Measurements from ENCODE around the gene ZNF687.

Gene ZNF687

DNA sequence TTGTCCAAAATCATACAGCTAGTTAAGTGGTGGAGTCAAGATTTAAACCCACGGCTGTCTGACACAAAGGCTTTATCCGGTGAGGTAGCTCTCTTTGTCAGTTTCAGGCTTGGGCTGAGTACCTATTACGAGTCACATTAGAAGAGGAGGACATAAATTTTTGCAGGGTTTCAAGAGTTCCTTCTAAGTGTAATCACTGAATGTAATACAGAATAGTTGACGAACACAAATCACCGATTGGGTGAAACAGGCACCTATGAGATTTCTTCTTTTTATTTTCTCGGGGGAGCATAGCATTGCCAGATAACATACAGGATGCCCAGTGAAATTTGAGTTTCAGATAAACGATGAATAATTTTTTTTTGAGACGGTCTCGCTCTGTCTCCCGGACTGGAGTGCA, 26.7 kb upstream of the ZNF687 start:
- ChIA-PET CTCF (interaction anchor here (1.1 to 5.1 kb wide), 8 partner anchors 14 to 101 kb away, joined by 3 to 69 read pairs (median 4); no protein-coding TSS in a partner anchor), POLR2A (interaction anchor here (0.5 kb wide), 1 partner anchor 11 kb away, joined by 6 read pairs; no protein-coding TSS in a partner anchor)
- DNase-seq (ENCODE audit: low read depth, low spot score), result no peak
- H3K4me3 ChIP-seq (ENCODE audit: low read depth, low read length), result peak overlapping the region; percentile 80
- TF ChIP-seq, protein P1, sequence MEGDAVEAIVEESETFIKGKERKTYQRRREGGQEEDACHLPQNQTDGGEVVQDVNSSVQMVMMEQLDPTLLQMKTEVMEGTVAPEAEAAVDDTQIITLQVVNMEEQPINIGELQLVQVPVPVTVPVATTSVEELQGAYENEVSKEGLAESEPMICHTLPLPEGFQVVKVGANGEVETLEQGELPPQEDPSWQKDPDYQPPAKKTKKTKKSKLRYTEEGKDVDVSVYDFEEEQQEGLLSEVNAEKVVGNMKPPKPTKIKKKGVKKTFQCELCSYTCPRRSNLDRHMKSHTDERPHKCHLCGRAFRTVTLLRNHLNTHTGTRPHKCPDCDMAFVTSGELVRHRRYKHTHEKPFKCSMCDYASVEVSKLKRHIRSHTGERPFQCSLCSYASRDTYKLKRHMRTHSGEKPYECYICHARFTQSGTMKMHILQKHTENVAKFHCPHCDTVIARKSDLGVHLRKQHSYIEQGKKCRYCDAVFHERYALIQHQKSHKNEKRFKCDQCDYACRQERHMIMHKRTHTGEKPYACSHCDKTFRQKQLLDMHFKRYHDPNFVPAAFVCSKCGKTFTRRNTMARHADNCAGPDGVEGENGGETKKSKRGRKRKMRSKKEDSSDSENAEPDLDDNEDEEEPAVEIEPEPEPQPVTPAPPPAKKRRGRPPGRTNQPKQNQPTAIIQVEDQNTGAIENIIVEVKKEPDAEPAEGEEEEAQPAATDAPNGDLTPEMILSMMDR (IDR thresholded peaks at IDR 0.05; ENCODE audit: insufficient read depth, low read length, missing control alignments), result no peak

DNA sequence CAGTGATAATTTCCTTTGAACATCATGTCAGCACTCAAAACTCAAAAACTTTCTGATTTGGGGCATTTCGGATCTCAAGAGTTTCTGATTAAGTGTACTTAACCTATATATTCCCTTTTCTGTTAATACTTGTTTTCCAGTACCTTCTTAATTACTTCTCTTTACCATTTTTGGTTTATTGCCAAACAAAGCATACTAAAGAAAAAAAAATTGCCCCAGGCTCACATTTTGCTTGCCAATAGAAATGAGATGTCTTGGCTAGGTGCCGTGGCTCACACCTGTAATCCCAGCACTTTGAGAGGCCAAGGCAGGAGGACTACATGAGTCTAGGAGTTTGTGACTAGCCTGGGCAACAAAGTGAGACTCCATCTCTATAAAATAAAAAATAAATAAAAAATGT, 22.7 kb upstream of the ZNF687 start:
- ChIA-PET CTCF (interaction anchor here (0.9 kb wide), 1 partner anchor 159 kb away, joined by 3 read pairs; no protein-coding TSS in a partner anchor), POLR2A (no interaction called here)
- TF ChIP-seq, protein P1 (IDR thresholded peaks at IDR 0.05; ENCODE audit: insufficient read depth, low read length, missing control alignments), result no peak
- H3K4me3 ChIP-seq (ENCODE audit: low read depth, low read length), result no peak overlapping the region
- DNase-seq (ENCODE audit: low read depth, low spot score), result no peak

DNA sequence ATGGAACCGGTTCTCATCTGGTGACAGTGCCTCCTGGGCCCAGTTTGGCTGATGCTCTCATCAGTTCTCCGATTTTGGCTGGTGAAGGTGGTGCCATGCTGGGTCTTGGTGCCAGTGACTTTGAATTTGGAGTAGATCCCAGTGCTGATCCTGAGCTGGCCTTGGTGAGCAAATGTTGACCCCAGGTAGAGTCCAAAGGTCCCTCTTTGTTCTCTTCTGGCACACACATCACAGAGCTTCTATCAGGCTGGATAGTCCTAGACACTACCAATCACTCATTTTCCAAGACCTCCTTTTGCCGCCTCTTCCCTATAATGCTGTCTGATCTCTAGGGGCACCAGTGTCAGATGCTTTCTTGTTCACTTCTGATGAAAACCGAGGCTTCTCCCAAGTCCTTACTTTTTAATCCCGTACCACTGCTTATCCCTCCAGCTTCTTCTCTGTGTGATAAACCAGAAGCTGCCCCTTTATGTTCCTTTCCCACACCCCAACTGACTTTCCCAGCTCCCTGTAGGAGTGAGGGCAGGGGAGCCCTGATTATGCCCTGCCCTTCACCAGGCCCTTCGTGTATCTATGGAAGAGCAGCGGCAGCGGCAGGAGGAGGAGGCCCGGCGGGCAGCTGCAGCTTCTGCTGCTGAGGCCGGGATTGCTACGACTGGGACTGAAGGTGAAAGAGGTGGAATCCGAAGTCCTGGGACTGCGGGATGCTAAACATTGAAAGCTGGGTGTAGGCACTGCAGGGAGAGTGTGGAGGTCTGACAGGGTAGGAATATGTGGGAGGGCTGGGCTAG, 16.5 kb upstream of the ZNF687 start:
- H3K4me3 ChIP-seq (ENCODE audit: low read depth, low read length), result no peak overlapping the region
- CTCF ChIA-PET, result interaction anchor here (2.9 kb wide), 1 partner anchor 14 kb away, joined by 10 read pairs; no protein-coding TSS in a partner anchor
- TF ChIP-seq, protein P1 (IDR thresholded peaks at IDR 0.05; ENCODE audit: insufficient read depth, low read length, missing control alignments), result no peak
- POLR2A ChIA-PET, result interaction anchor here (0.8 kb wide), 1 partner anchor 10 kb away, joined by 6 read pairs; no protein-coding TSS in a partner anchor
- DNase-seq (ENCODE audit: low read depth, low spot score), result no peak

DNA sequence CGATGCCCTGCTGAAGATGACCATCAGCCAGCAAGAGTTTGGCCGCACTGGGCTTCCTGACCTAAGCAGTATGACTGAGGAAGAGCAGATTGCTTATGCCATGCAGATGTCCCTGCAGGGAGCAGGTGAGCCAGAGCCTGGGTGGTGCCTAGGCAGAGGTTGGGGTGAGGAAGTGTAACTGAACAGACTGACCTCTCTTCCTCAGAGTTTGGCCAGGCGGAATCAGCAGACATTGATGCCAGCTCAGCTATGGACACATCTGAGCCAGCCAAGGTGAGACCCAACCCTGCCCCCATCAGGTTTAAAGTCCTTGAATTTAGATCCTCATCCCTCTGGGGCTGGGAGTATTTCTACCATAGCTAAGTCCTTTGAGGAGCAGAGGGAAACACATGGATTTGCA, 15.8 kb upstream of the ZNF687 start:
- H3K4me3 ChIP-seq (ENCODE audit: low read depth, low read length), result no peak overlapping the region
- TF ChIP-seq, protein P1 (IDR thresholded peaks at IDR 0.05; ENCODE audit: insufficient read depth, low read length, missing control alignments), result no peak
- no peak for DNase-seq (ENCODE audit: low read depth, low spot score)
- ChIA-PET POLR2A (interaction anchor here (0.7 to 0.8 kb wide), 2 partner anchors 11 to 105 kb away, joined by 3 to 6 read pairs; no protein-coding TSS in a partner anchor), CTCF (interaction anchor here (1.6 to 2.9 kb wide), 2 partner anchors 13 to 15 kb away, joined by 3 to 10 read pairs; no protein-coding TSS in a partner anchor)

DNA sequence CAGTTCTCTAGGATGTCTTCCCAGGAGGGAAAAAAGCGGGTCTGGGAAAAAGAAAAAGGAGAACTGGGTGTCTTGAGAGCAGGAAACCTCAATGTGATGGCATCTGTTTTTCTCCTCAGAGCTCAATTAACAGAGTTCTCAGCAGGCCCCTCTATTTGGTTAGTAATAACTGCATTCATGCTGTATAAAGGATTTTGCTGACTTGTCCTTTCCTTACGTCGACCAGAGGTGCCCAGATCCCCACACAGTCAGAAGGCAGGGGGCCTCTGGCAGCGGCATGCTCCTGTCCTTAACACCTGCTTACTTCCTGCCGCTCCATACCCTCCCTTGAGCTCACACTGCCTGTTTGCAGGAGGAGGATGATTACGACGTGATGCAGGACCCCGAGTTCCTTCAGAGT, 15.3 kb upstream of the ZNF687 start:
- no peak for DNase-seq (ENCODE audit: low read depth, low spot score)
- no peak overlapping the region for H3K4me3 ChIP-seq (ENCODE audit: low read depth, low read length)
- POLR2A ChIA-PET, result interaction anchor here (0.7 to 0.8 kb wide), 3 partner anchors 11 to 105 kb away, joined by 3 to 6 read pairs (median 4); partner anchors contain the start of gene ZNF687
- TF ChIP-seq, protein P1 (IDR thresholded peaks at IDR 0.05; ENCODE audit: insufficient read depth, low read length, missing control alignments), result no peak
- CTCF ChIA-PET, result interaction anchor here (1.6 to 2.9 kb wide), 2 partner anchors 12 to 15 kb away, joined by 3 to 10 read pairs; no protein-coding TSS in a partner anchor

DNA sequence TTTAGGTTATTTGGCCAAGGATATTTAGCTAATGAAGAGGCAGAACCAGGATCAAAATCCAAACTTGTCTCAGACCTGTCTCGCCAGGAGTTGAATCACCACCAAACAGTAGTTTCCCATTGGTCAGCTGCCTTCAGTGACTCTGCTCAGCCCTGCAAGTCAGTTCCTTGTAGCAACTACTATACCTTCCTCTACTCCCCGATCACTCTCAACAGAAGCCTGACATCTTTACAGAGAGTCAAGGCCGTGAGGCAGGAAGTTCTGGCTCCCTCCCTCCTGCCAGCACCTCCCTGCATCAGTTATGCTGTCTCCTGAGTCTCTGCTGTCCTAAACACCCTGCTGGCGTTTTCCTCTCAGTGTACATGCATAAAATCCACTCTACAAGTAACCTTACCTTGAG, 14.3 kb upstream of the ZNF687 start:
- TF ChIP-seq, protein P1 (IDR thresholded peaks at IDR 0.05; ENCODE audit: insufficient read depth, low read length, missing control alignments), result no peak
- no peak for DNase-seq (ENCODE audit: low read depth, low spot score)
- ChIA-PET CTCF (interaction anchor here (1.4 to 1.6 kb wide), 2 partner anchors 11 to 72 kb away, joined by 3 to 5 read pairs; no protein-coding TSS in a partner anchor), POLR2A (interaction anchor here (1.1 kb wide), 1 partner anchor 13 kb away, joined by 5 read pairs; the partner anchor contains the start of gene PSMD4)
- no peak overlapping the region for H3K4me3 ChIP-seq (ENCODE audit: low read depth, low read length)
